ENCODE data around the gene PAK4. TPM values are rescaled to one million over a fixed set of nuclear protein-coding genes. Genes with fewer than 3 reads are reported as not detected.

The PAK4 gene
- total RNA-seq, 1 donor from 2014 or later: 52.1 TPM

DNA sequence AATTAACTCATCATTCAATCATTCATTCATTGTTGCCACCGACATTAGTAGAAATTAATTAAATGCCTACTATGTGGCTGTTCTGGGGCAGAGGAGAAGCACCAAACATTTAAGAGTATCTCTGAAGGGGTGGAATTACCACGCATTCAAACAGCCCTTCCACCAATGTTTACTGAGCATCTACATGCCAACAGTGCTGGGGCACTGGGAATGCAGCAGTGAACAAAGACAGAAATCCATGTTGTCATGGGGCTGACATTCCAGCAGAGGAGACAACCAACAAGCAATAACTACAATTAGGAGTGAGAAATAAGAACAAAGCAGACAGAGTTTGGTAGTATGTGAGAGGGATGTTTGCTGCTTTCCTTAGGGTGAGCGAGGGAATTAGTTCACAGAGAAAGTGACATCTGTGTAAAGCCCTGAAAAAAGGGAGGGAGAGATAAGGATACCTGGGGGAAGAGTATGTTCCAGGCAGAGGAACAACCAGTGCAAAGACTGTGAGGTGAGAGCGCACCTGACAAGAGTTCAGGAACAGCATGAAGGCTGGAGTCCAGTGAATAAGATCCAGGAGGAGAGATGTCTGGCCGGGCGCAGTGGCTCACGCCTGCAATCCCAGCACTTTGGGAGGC, 1.3 kb upstream of the PAK4 start:
- Mint-ChIP-seq H3K27ac (peak overlapping the region; percentile 73), H3K27me3 (peaks cover 7% of the 10 kb centered on the region), H3K9me3 (no peaks in the 10 kb centered on the region), H3K36me3 (no peaks in the 10 kb centered on the region), H3K4me3 (peak overlapping the region; percentile 79), H3K4me1 (ENCODE audit: unreplicated experiment) (peaks cover 37% of the 10 kb centered on the region)
- DNase-seq (ENCODE audit: extremely low spot score, unreplicated experiment): no peak
- no peak for TF ChIP-seq CTCF (conservative IDR thresholded peaks at IDR 0.05)

GRCh38 chr19:39125199-39125553, 410 bp upstream of the PAK4 start:
- Mint-ChIP-seq H3K27ac (peak overlapping the region; percentile 96), H3K27me3 (peaks cover 7% of the 10 kb centered on the region), H3K9me3 (no peaks in the 10 kb centered on the region), H3K4me3 (peak overlapping the region; percentile 97), H3K4me1 (ENCODE audit: unreplicated experiment) (peaks cover 38% of the 10 kb centered on the region), H3K36me3 (no peaks in the 10 kb centered on the region)
- no peak for TF ChIP-seq CTCF (conservative IDR thresholded peaks at IDR 0.05)
- DNase-seq (ENCODE audit: extremely low spot score, unreplicated experiment): no peak

DNA sequence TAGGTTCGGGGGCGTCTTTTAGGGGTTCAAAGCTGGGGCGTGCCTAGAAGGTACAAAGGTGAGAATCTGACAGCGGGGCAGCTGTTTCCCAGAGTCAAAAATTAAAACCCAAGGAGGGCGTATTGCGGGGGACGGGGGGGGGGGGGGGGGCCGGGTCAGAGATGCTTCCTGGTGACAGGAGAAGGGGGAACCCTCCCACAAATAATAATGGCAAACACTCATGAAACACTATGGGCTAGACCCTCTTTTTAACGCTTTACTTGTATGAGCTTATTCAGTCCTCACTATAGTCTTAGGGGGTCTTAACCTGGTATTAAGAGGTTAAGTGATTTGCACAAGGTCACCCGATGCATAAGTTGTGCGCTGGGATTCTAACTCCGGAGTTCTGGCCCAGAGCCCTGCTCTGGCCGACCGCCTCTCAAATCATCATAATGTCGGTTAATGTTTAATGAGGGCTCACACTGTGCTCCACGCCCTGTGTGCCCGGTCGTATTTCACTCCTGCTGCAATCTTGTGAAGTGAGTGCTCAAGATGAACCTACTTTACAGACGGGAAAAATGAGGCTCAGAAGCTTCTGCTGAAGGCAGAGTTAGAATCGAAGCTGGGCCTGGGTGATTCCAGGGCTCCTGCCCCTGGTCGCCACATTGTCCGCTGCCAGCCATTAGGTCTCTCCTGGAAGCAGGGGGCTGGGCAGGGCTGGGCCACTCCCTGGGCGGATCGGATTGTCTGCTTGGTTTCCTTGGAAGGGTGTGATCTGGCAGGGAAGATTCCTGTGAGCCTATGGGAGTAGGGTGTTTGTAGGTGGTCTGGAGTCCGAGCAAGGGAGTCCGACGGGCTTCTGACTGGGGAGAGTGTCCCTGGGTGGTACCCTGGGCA, 964 bp downstream of the PAK4 start:
- DNase-seq (ENCODE audit: extremely low spot score, unreplicated experiment): no peak
- Mint-ChIP-seq H3K27ac (peak overlapping the region; percentile 96), H3K27me3 (peaks cover 3% of the 10 kb centered on the region), H3K4me3 (peak overlapping the region; percentile 97), H3K36me3 (no peaks in the 10 kb centered on the region), H3K9me3 (no peaks in the 10 kb centered on the region), H3K4me1 (ENCODE audit: unreplicated experiment) (peaks cover 51% of the 10 kb centered on the region)
- no peak for TF ChIP-seq CTCF (conservative IDR thresholded peaks at IDR 0.05)

DNA sequence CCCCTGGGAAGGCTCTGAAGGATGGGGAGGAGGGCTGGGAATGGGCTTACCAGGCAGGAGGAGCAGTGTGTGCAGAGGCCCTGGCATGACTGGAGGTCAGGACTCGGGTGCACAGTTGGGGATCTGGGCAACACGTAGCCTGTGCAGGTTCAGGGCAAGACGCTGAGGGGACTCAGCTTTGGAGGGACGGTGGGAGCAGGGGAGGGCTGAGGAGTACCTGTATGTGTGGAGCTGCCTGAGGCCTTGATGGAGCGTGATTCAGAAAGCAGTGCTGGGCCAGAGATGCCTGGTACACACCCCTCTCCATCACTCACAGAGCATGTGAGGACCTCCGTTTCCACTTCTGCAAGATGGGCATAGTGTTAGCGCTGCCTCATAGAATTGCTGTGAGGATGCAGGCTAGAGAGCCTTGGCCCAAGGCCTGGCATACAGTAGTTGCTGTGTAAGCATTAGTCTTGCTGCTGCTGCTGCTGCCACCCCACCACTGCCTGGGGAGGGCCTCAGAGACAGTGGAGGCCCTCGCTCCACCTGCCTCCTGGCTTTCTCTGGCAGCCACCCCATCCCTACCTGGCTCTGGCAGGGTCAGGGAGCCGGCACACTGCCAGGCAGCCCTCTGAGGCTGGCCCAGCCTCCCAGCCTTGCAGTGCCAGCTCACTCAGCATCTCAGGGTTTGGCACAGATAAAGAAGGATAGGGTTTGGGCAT, 2.4 kb downstream of the PAK4 start:
- no peaks in the 10 kb centered on the region for H3K27me3 Mint-ChIP-seq
- peak overlapping the region; percentile 97 for H3K4me3 Mint-ChIP-seq
- H3K9me3 Mint-ChIP-seq: no peaks in the 10 kb centered on the region
- TF ChIP-seq CTCF (conservative IDR thresholded peaks at IDR 0.05): no peak
- no peaks in the 10 kb centered on the region for H3K36me3 Mint-ChIP-seq
- peaks cover 65% of the 10 kb centered on the region for H3K4me1 Mint-ChIP-seq (ENCODE audit: unreplicated experiment)
- DNase-seq (ENCODE audit: extremely low spot score, unreplicated experiment): no peak
- H3K27ac Mint-ChIP-seq: peak overlapping the region; percentile 96

- peak overlapping the region; percentile 67 for H3K27ac Mint-ChIP-seq
- DNase-seq (ENCODE audit: extremely low spot score, unreplicated experiment): no peak
- peaks cover 70% of the 10 kb centered on the region for H3K4me1 Mint-ChIP-seq (ENCODE audit: unreplicated experiment)
- H3K4me3 Mint-ChIP-seq: peak overlapping the region; percentile 65
- no peaks in the 10 kb centered on the region for H3K9me3 Mint-ChIP-seq
- peak; percentile 17 for TF ChIP-seq CTCF (conservative IDR thresholded peaks at IDR 0.05)
- no peaks in the 10 kb centered on the region for H3K27me3 Mint-ChIP-seq
- no peaks in the 10 kb centered on the region for H3K36me3 Mint-ChIP-seq
These were observed 3.0 kb downstream of the PAK4 start for GRCh38 chr19:39128516-39129079.

Measured in type B pancreatic cell (in vitro differentiated cells).